Calu3 (cell line): Measurements from ENCODE around the gene SLC22A31. TPM values are rescaled to one million over a fixed set of nuclear protein-coding genes. Genes with fewer than 3 reads are reported as not detected.

Experiments
- BruUV-seq: library from RNA; stranded (reverse); fragments of 400-500 nt; replicated peaks from 2 replicates; lab custom pipeline; 2021; lab: Mats Ljungman, UMichigan
- CTCF ChIA-PET: fragments of 300-600 bp; sonication (Branson Sonifier 250); formaldehyde crosslinking; loops from one replicate; lab custom pipeline; 2022; ENCODE audit warnings: antibody characterized with exemption; lab: Charles Lee
- DNase-seq: peaks from one replicate; pipeline ENCODE4 v3.0.0; 2022
- H3K27ac Mint-ChIP-seq: one replicate; pipeline ENCODE4 v1.8.0; 2022; ENCODE audit warnings: mixed read lengths; ENCODE audit not compliant: unreplicated experiment
- H3K27me3 Mint-ChIP-seq: one replicate; pipeline ENCODE4 v1.8.0; 2022; ENCODE audit warnings: mixed read lengths; ENCODE audit not compliant: unreplicated experiment
- H3K36me3 Mint-ChIP-seq: one replicate; pipeline ENCODE4 v1.8.0; 2022; ENCODE audit warnings: mild to moderate bottlenecking, moderate library complexity, mixed read lengths; ENCODE audit not compliant: insufficient read depth, unreplicated experiment
- H3K4me1 Mint-ChIP-seq: one replicate; pipeline ENCODE4 v1.8.0; 2022; ENCODE audit warnings: mild to moderate bottlenecking, low read depth, mixed read lengths; ENCODE audit not compliant: unreplicated experiment
- H3K4me3 Mint-ChIP-seq: one replicate; pipeline ENCODE4 v1.8.0; 2022; ENCODE audit warnings: mild to moderate bottlenecking, low read depth, moderate library complexity, mixed read lengths; ENCODE audit not compliant: unreplicated experiment
- H3K9me3 Mint-ChIP-seq: one replicate; pipeline ENCODE4 v1.8.0; 2022; ENCODE audit warnings: low read depth, mixed read lengths; ENCODE audit not compliant: unreplicated experiment
- CTCF ChIP-seq: fragments of 200-600 bp; IDR thresholded peaks from one replicate; pipeline ENCODE4 v1.8.0; 2022; ENCODE audit warnings: antibody characterized with exemption; ENCODE audit not compliant: unreplicated experiment
- intact Hi-C: fragments of 100-400 bp; cut with micrococcal nuclease; formaldehyde crosslinking; loops from one replicate; pipeline ENCODE4 v1.10.0; 2022; ENCODE audit not compliant: unreplicated experiment
- total RNA-seq: library from RNA; stranded (reverse); gene quantifications from 2 replicates; pipeline ENCODE4 v1.2.3, GENCODE V29; 2022

Gene SLC22A31
- total RNA-seq, 1 experiment from 2014 or later = 0.52 TPM

DNA sequence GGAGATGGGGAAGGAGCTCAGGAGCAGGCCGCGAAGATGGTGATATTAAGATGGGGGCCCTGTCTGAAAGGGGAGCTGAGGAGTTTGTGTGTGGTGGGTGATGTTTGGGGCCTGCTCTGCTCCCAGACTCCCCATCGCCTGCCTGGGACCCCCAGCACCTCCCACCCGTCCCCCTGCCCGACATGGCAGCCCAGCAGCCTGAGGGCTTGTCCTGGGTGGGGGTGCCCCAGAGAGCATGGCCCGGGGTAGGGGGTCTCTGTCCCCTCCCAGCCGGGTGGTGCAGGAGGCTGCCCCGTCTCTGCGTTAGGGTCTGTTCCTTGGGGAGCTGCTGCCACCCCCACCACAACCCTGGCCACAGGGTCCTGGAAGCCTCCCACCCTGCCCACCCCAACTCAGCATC is 23.6 kb downstream of the SLC22A31 start:
- no peak for TF ChIP-seq CTCF

DNA sequence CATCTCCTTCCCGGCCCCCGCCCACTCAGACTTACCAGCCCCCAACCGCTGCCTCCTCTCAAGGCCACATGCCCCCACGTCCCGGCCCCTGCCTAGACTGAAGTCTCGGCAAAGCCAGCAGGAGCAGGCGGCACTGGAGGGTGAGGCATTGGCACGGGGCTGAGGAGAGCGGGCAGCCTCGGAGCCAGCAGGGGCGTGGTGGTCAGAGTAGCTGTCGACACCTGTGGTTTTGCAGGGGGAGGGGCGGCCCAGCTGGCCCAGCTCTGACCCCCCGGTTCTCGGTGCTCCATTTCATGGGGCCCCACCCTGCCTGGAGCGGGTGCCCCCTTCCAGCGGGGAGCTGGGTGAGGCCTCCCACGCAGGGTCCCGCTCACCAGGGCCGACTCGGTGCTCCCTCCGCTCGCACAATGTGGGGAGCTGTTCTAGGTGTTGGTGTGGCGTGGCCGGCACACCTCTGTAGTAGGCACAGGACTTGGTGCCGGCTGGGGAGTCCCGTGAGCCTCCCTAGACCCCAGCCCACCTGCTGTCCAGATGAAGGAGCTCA is 24.1 kb downstream of the SLC22A31 start:
- CTCF ChIA-PET = interaction anchor here (0.5 to 1.2 kb wide), 3 partner anchors 14 to 474 kb away, joined by 3 to 6 read pairs (median 5); no protein-coding TSS in a partner anchor
- Mint-ChIP-seq H3K4me1 (no peaks in the 10 kb centered on the region), H3K9me3 (no peaks in the 10 kb centered on the region), H3K36me3 (peaks cover 5% of the 10 kb centered on the region), H3K4me3 (no peak overlapping the region), H3K27me3 (peaks cover 48% of the 10 kb centered on the region), H3K27ac (no peak overlapping the region)
- TF ChIP-seq CTCF = no peak
- BruUV-seq = no TSS peak
- no peak for DNase-seq
- intact Hi-C loops = no loop called here

More for the DNA sequence above, 23.6 kb downstream of the SLC22A31 start:
- H3K4me1 Mint-ChIP-seq = no peaks in the 10 kb centered on the region
- peaks cover 51% of the 10 kb centered on the region for H3K27me3 Mint-ChIP-seq
- intact Hi-C loops = no loop called here
- H3K4me3 Mint-ChIP-seq = no peak overlapping the region
- no peak overlapping the region for H3K27ac Mint-ChIP-seq
- H3K36me3 Mint-ChIP-seq = peaks cover 5% of the 10 kb centered on the region
- CTCF ChIA-PET = interaction anchor here (0.6 to 1.2 kb wide), 2 partner anchors 14 to 343 kb away, joined by 3 to 5 read pairs; no protein-coding TSS in a partner anchor
- no peak for DNase-seq
- no TSS peak for BruUV-seq
- H3K9me3 Mint-ChIP-seq = no peaks in the 10 kb centered on the region

- no peaks in the 10 kb centered on the region for H3K9me3 Mint-ChIP-seq
- H3K36me3 Mint-ChIP-seq = peaks cover 12% of the 10 kb centered on the region
- peaks cover 6% of the 10 kb centered on the region for H3K4me1 Mint-ChIP-seq
- intact Hi-C loops = no loop called here
- no peak for DNase-seq
- peaks cover 48% of the 10 kb centered on the region for H3K27me3 Mint-ChIP-seq
- H3K4me3 Mint-ChIP-seq = no peak overlapping the region
- BruUV-seq = no TSS peak
- TF ChIP-seq CTCF = no peak
- H3K27ac Mint-ChIP-seq = no peak overlapping the region
- CTCF ChIA-PET = interaction anchor here (0.5 kb wide), 1 partner anchor 474 kb away, joined by 6 read pairs; no protein-coding TSS in a partner anchor
Observed at GRCh38 chr16:89175280-89176146, 24.8 kb downstream of the SLC22A31 start.

DNA sequence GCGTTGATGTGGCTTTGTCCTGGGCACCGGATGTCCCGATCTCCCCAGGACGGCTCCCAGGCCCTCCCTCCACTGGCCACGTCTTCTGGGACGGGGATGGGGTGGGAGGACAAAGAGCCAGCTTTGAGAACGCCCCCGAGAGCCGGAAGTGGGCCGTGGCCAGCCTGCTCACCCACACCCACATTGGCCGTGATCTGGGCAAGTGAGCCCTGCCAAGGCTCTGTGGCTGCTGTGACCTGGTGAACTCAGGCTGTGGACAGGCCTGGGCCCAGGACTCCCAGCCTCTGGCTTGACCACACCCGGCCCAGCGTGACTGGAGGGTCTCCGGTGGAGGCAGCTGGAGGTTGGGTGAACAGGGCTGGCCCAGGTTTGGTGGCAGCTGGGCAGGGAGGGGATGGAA is 25.5 kb downstream of the SLC22A31 start:
- H3K27me3 Mint-ChIP-seq = peaks cover 54% of the 10 kb centered on the region
- peaks cover 15% of the 10 kb centered on the region for H3K36me3 Mint-ChIP-seq
- H3K27ac Mint-ChIP-seq = no peak overlapping the region
- peaks cover 10% of the 10 kb centered on the region for H3K4me1 Mint-ChIP-seq
- no peak overlapping the region for H3K4me3 Mint-ChIP-seq
- intact Hi-C loops = no loop called here
- CTCF ChIA-PET = interaction anchor here (0.6 kb wide), 1 partner anchor 8 kb away, joined by 4 read pairs; no protein-coding TSS in a partner anchor
- BruUV-seq = no TSS peak
- no peak for DNase-seq
- H3K9me3 Mint-ChIP-seq = no peaks in the 10 kb centered on the region
- TF ChIP-seq CTCF = no peak
